ES-I3 (cell line): ENCODE data around the gene RIPOR3.

ENCODE experiments used
- H3K36me3 ChIP-seq: 2 replicates; pipeline ENCODE4 v1.6.1; 2013; ENCODE audit warnings: mild to moderate bottlenecking, low read length, control low read depth, moderate library complexity; ENCODE audit not compliant: insufficient read depth
- H3K4me1 ChIP-seq: 2 replicates; pipeline ENCODE4 v1.6.1; 2013; ENCODE audit warnings: mild to moderate bottlenecking, control low read depth, low read length; ENCODE audit not compliant: insufficient read depth
- H3K9ac ChIP-seq: 2 replicates; pipeline ENCODE4 v1.6.1; 2013; ENCODE audit warnings: low read depth, mild to moderate bottlenecking, low read length, moderate library complexity
- H3K9me3 ChIP-seq: 2 replicates; pipeline ENCODE4 v1.6.1; 2013; ENCODE audit warnings: mild to moderate bottlenecking, low read length, moderate library complexity; ENCODE audit not compliant: control insufficient read depth, insufficient read depth

RIPOR3 gene

DNA sequence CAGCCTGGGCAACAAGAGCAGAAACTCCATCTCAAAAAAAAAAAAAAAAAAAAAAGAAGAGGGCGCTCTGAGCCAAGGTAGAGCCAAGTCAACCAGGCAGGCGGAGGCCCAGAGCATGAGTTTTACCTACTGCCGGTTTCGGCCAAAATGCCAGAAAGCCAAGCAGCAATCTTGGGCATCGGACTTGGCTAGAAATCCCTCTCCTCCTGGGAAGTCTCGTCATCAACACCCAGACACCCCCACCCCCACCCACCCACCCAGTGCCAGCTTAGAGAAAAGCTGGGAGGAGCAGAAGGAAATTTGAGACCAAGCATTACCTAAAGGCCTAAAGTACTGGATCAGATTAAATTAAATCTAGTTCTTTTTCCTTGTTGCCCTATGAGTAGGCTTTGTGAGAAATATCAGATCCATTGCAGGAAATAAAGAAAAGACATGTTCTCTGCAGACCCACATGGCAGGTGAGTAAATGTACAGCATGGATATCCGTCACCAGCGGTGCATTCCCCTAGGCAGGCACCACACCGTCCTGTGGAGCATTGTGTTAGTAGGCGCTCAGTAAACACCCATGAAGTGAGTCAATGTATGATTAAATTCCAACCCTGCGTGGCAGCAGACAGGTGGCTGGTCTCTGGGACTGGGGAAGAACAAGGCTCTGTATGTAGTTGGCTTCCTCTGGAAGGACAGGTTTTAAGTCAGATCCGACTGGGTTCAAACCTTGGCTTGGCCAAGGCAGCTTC lies 21.0 kb downstream of the RIPOR3 start:
- no peaks in the 10 kb centered on the region for H3K9me3 ChIP-seq
- H3K36me3 ChIP-seq, result no peaks in the 10 kb centered on the region
- H3K4me1 ChIP-seq, result peaks cover 5% of the 10 kb centered on the region; the same call in 1 of the 2 replicates
- no peak overlapping the region for H3K9ac ChIP-seq

GRCh38 chr20:50668798-50669197 lies 22.5 kb downstream of the RIPOR3 start:
- no peaks in the 10 kb centered on the region for H3K9me3 ChIP-seq
- H3K4me1 ChIP-seq, result peaks cover 5% of the 10 kb centered on the region; the same call in 1 of the 2 replicates
- no peak overlapping the region for H3K9ac ChIP-seq
- no peaks in the 10 kb centered on the region for H3K36me3 ChIP-seq

DNA sequence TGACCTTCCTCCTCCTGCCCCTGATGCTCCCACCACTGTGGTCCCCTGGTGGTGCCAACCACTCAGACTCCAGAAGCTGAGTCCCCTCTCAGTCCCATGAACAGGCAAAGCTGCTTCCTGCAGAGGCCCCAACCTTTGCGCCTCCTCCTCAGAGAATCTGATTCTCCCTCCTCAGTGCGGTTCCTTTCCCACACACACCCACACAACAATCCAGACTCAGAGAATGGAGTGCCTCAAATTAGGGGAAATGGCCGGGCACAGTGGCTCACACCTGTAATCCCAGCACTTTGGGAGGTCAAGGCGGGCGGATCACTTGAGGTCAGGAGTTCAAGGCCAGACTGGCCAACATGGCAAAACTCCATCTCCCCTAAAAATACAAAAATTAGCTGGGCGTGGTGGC lies 23.0 kb downstream of the RIPOR3 start:
- Histone ChIP-seq H3K4me1 (peaks cover 5% of the 10 kb centered on the region; the same call in 1 of the 2 replicates), H3K9me3 (no peaks in the 10 kb centered on the region), H3K9ac (no peak overlapping the region), H3K36me3 (no peaks in the 10 kb centered on the region)

DNA sequence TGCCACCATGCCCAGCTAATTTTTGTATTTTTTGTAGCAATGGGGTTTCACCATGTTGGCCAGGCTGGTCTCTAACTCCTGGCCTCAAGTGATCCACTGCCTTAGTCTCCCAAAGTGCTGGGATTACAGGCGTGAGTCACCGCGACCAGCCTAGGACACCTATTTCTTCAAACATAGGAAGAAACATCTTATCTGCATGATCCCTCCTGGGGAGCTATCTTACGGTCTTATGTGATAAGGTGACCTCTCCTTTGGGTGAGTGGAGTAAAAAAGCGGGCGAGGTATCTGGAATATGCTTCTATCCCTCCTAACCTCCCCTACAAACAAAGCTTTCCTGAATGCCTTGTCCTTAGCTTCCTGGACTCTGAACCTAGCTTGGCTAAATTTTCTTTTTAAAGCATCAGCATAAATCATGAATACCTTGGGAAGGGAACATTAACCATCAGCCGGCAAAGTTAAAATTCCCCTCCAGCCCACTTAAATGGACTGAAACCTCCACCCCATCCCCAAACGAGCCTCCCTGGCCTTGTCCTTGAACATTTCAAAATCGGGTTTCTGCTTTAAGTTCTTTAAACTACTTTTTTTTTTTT lies 24.5 kb downstream of the RIPOR3 start:
- H3K9me3 ChIP-seq, result no peaks in the 10 kb centered on the region
- H3K36me3 ChIP-seq, result no peaks in the 10 kb centered on the region
- H3K4me1 ChIP-seq, result peaks cover 6% of the 10 kb centered on the region; the same call in 1 of the 2 replicates
- H3K9ac ChIP-seq, result no peak overlapping the region

DNA sequence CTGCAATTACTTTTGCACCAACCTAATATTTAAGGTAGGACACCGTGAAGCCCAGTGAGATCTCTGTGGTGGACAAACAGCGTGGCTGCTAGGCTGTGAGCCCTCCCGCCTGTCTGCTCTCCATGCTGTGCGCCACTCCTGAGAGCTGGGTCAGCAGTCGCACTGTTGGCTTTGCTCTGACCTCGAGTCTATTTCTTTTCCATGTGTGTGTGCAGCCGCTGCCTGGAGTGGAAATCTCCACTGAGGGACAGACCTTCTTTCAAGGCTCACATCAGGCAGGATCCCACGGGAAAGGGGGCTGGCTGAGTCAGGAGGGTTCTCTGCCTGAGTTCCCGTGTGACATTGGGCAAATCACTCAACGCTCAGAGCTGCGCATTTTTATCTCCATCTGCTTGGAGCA lies 27.1 kb downstream of the RIPOR3 start:
- peaks cover 12% of the 10 kb centered on the region; the same call in 1 of the 2 replicates for H3K4me1 ChIP-seq
- H3K9ac ChIP-seq, result no peak overlapping the region
- H3K36me3 ChIP-seq, result no peaks in the 10 kb centered on the region
- H3K9me3 ChIP-seq, result no peaks in the 10 kb centered on the region

DNA sequence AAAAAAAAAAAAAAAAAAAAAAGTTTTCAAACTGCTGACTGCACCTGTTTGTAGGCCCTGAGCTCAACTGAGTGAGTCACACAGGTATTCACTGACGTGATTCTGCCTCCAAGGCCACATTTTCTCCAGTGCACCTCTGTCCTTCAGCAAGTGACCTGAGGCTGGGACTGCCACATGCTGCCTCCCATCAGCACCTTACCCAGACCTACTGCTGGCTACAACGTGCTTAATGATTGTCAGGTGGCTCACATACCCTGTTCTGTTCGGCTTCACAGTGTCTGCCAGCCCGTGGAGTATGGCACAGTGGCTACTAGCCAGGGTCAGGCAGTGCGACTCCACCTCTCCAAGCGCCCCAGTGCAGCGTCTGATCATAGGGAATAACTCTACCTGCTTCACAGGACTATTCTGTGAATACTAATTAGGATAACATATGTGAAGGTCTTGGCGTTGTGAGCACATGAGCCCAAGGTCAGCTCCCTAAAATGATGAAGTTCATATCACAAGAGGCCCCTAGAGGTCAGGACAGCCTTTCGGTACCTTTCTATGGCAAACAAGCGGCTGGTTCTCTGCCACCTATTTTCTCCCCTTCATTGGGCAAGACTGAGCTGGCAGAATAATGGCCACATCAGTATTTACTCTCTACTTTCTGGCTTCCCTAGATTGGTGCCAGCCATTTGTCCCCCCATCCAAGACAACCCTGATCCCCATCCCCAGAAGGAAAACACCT lies 28.1 kb downstream of the RIPOR3 start:
- Histone ChIP-seq H3K9ac (no peak overlapping the region), H3K4me1 (peaks cover 12% of the 10 kb centered on the region; the same call in 1 of the 2 replicates), H3K9me3 (no peaks in the 10 kb centered on the region), H3K36me3 (no peaks in the 10 kb centered on the region)

DNA sequence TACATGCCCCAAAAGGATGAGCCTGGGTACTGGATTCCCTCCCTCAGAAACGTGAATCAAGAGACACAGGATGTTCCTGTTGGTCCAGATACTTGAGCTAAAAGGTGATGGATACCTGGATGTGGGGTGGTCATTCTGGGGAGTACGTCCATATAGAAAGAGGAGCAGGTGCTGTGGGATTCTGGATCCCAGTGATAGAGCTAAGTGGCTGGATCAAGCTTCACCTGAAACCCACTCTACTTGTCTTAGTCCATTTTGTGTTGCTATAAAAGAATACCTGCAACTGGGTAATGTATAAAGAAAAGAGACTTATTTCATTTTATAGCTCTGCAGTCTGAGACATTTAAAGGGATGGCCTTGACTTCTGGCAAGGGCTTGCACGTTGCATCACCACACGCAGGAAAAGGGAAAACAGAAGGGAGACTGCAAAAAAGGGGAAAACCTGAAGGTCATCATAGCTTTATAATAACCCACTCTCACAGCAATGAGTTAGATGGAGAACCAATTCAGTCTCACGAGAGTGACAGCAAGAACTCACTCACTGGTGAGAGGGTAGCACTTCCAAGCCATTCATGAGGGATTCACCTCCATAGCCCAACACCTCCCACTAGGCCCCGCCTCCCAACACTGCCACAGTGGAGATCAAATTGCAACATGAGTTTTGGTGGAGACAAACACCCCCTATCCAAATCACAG lies 31.2 kb downstream of the RIPOR3 start:
- Histone ChIP-seq H3K36me3 (no peaks in the 10 kb centered on the region), H3K9ac (no peak overlapping the region), H3K9me3 (no peaks in the 10 kb centered on the region), H3K4me1 (peaks cover 14% of the 10 kb centered on the region; the same call in 1 of the 2 replicates)

GRCh38 chr20:50658804-50659380 lies 32.5 kb downstream of the RIPOR3 start:
- peaks cover 15% of the 10 kb centered on the region; the same call in 1 of the 2 replicates for H3K4me1 ChIP-seq

DNA sequence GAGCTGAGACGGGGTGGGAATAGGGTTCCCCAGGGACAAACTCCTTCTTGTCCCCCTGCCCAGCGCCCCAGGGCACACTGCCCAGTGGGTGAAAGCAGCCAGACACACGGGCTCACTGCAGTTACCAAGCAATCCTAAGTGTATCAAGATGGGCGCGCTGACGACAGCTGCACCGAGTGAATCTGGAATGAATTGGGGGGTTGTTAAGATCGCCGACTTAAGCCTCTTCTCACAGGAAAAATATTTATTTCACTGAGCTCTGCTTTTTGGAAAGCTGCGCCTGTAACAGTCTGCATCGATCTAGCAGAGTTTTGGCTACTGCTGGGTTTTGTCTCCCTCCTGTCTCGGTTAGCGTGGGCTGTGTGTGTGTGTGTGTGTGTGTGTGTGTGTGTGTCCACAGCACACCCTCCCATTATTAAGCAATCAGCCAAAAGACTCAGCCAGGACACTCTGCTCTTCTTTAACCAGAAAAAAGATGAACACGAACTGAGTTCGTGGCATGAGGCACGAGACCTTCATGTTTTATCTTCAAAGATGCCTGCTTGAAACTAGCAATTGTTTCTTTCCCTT lies 35.9 kb downstream of the RIPOR3 start:
- H3K4me1 ChIP-seq, result peaks cover 8% of the 10 kb centered on the region; the same call in 1 of the 2 replicates
- no peaks in the 10 kb centered on the region; the same call in none of the 2 replicates for H3K9me3 ChIP-seq
- H3K36me3 ChIP-seq, result no peaks in the 10 kb centered on the region
- H3K9ac ChIP-seq, result no peak overlapping the region; the same call in 1 of the 2 replicates

More at GRCh38 chr20:50658804-50659380, 32.5 kb downstream of the RIPOR3 start:
- Histone ChIP-seq H3K9ac (no peak overlapping the region), H3K36me3 (no peaks in the 10 kb centered on the region), H3K9me3 (no peaks in the 10 kb centered on the region)

GRCh38 chr20:50654904-50655303 lies 36.4 kb downstream of the RIPOR3 start:
- no peaks in the 10 kb centered on the region for H3K36me3 ChIP-seq
- H3K9me3 ChIP-seq, result no peaks in the 10 kb centered on the region; the same call in none of the 2 replicates
- no peak overlapping the region for H3K9ac ChIP-seq
- peaks cover 8% of the 10 kb centered on the region; the same call in 1 of the 2 replicates for H3K4me1 ChIP-seq

DNA sequence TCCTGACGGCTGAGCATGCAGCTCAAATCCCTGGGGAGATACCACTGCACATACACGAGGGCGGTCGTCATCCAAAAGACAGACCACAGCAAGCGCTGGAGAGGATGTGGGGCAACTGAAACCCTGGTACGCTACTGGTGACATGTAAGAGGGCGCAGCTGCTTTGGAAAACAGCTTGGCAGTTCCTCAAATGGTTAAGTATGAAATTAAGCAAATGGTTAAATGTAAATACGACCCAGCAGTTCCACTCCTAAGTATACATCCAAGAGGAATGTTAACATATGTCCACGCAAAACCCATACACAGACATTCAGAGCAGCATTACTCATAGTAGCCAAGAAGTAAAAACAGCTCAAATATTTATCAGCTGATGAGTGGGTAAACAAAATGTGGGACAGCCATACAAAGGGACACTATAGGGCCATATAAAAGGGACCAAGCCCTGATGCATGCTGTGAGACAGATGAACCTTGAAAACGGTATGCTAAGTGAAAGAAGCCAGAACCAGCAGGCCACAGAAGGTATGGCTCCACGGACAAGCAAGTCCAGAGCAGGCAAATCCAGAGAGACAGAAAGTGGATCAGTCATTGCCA lies 38.5 kb downstream of the RIPOR3 start:
- Histone ChIP-seq H3K36me3 (no peaks in the 10 kb centered on the region), H3K4me1 (peaks cover 8% of the 10 kb centered on the region; the same call in 1 of the 2 replicates)

DNA sequence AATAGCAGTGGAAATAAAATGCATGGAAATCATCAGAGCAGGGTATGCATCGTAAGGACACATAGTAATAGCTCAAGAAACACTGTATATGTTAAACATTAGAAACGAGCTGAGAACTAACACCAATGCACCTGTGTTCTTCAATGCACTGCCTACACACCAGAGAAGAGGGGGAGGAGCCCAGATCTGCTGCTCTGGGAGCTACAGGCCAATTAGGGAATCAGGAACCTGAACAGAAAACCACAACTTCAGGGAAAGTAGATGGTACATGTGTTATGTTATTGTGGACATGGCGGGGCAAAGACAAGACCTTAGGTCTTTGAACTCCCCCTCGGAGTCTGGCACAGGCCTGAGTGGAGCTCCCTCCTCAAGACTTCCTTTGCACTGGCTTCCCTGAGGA lies 39.7 kb downstream of the RIPOR3 start:
- H3K4me1 ChIP-seq, result peaks cover 8% of the 10 kb centered on the region; the same call in 1 of the 2 replicates
- H3K36me3 ChIP-seq, result no peaks in the 10 kb centered on the region
- H3K9ac ChIP-seq, result no peak overlapping the region
- H3K9me3 ChIP-seq, result peaks cover 9% of the 10 kb centered on the region

More for the DNA sequence above, 38.5 kb downstream of the RIPOR3 start:
- peaks cover 2% of the 10 kb centered on the region for H3K9me3 ChIP-seq
- no peak overlapping the region for H3K9ac ChIP-seq

GRCh38 chr20:50649590-50649989 lies 41.8 kb downstream of the RIPOR3 start:
- Histone ChIP-seq H3K9ac (no peak overlapping the region), H3K4me1 (peaks cover 6% of the 10 kb centered on the region; the same call in 1 of the 2 replicates), H3K9me3 (peaks cover 11% of the 10 kb centered on the region), H3K36me3 (no peaks in the 10 kb centered on the region)
